Neural progenitor cell (in vitro differentiated cells): ENCODE measurements around the gene PRDM10. TPM values are rescaled to one million over a fixed set of nuclear protein-coding genes. Genes with fewer than 3 reads are reported as not detected.

ENCODE experiments used
- DNase-seq: peaks from one replicate; pipeline ENCODE4 v3.0.0-alpha.2; 2016; ENCODE audit warnings: low spot score
- H2AFZ ChIP-seq: fragments of 200-600 bp; sonication (generic); replicated peaks from 2 replicates; pipeline ENCODE4 v1.6.1; 2016; ENCODE audit warnings: antibody characterized with exemption
- H3F3A ChIP-seq: fragments of 200-600 bp; sonication (generic); 2 replicates; pipeline ENCODE4 v1.6.1; 2016; ENCODE audit warnings: antibody characterized with exemption, low read depth
- H3K27ac ChIP-seq: fragments of 200-600 bp; sonication (generic); 2 replicates; pipeline ENCODE4 v1.5.1; 2016; ENCODE audit warnings: mild to moderate bottlenecking
- H3K27me3 ChIP-seq: fragments of 200-600 bp; sonication (generic); 2 replicates; pipeline ENCODE4 v1.6.1; 2016; ENCODE audit warnings: mild to moderate bottlenecking, moderate library complexity
- H3K36me3 ChIP-seq: fragments of 200-600 bp; sonication (generic); 2 replicates; pipeline ENCODE4 v1.5.1; 2016
- H3K4me1 ChIP-seq: fragments of 200-600 bp; sonication (generic); 2 replicates; pipeline ENCODE4 v1.6.1; 2016; ENCODE audit warnings: mixed run types
- H3K4me2 ChIP-seq: fragments of 200-600 bp; sonication (generic); 2 replicates; pipeline ENCODE4 v1.6.1; 2016
- H3K4me3 ChIP-seq: fragments of 200-600 bp; sonication (generic); 2 replicates; pipeline ENCODE4 v1.5.1; 2016
- H3K79me2 ChIP-seq: fragments of 200-600 bp; sonication (generic); 2 replicates; pipeline ENCODE4 v1.6.1; 2016; ENCODE audit warnings: low read depth
- H3K9ac ChIP-seq: fragments of 200-600 bp; sonication (generic); 2 replicates; pipeline ENCODE4 v1.6.1; 2016
- H3K9me3 ChIP-seq: fragments of 200-600 bp; sonication (generic); 2 replicates; pipeline ENCODE4 v1.5.1; 2016; ENCODE audit warnings: low read depth
- H4K20me1 ChIP-seq: fragments of 200-600 bp; sonication (generic); 2 replicates; pipeline ENCODE4 v1.6.1; 2016; ENCODE audit warnings: low read depth
- H3K27ac Mint-ChIP-seq: 3 replicates; pipeline ENCODE4 v1.8.0; 2021; ENCODE audit warnings: mixed read lengths
- H3K27me3 Mint-ChIP-seq: 2 replicates; pipeline ENCODE4 v1.8.0; 2022; ENCODE audit warnings: low read depth, mild to moderate bottlenecking, inconsistent platforms, moderate library complexity, mixed read lengths; ENCODE audit not compliant: insufficient read depth
- H3K36me3 Mint-ChIP-seq: 3 replicates; pipeline ENCODE4 v1.8.0; 2021; ENCODE audit warnings: mixed read lengths
- H3K4me1 Mint-ChIP-seq: 3 replicates; pipeline ENCODE4 v1.8.0; 2021; ENCODE audit warnings: mixed read lengths
- H3K4me3 Mint-ChIP-seq: 3 replicates; pipeline ENCODE4 v1.8.0; 2021; ENCODE audit warnings: mild to moderate bottlenecking, moderate library complexity, mixed read lengths
- H3K9me3 Mint-ChIP-seq: 3 replicates; pipeline ENCODE4 v1.8.0; 2020; ENCODE audit warnings: mixed read lengths
- CTCF ChIP-seq: fragments of 200-600 bp; sonication (generic); IDR thresholded peaks from 2 replicates; pipeline ENCODE4 v1.5.1; 2017; ENCODE audit warnings: antibody characterized with exemption, mild to moderate bottlenecking
- EZH2 ChIP-seq: fragments of 200-600 bp; sonication (generic); IDR thresholded peaks from 2 replicates; pipeline ENCODE4 v1.6.1; 2017; ENCODE audit warnings: antibody characterized with exemption, mild to moderate bottlenecking, moderate library complexity
- EZH2phosphoT487 ChIP-seq: fragments of 200-600 bp; sonication (generic); IDR thresholded peaks from 2 replicates; pipeline ENCODE4 v1.6.1; 2017; ENCODE audit warnings: antibody characterized with exemption
- total RNA-seq: library from RNA; depleted of rRNA; stranded (reverse); fragments of >200 nt; gene quantifications from 2 replicates; pipeline ENCODE4 v1.2.3, GENCODE V29; 2015; ENCODE audit warnings: low replicate concordance

The PRDM10 gene
- total RNA-seq, 1 donor from 2014 or later: 16.3 TPM

- Histone ChIP-seq H2AFZ (peak overlapping the region; percentile 45), H3K79me2 (peaks cover 38% of the 10 kb centered on the region), H3K4me2 (peak overlapping the region; percentile 76), H3K36me3 (no peaks in the 10 kb centered on the region), H3K4me1 (peaks cover 6% of the 10 kb centered on the region), H3K9ac (peak overlapping the region; percentile 88), H3K4me3 (peak overlapping the region; percentile 90), H3K27me3 (no peaks in the 10 kb centered on the region), H3F3A (peaks cover 32% of the 10 kb centered on the region), H4K20me1 (no peaks in the 10 kb centered on the region), H3K27ac (peak overlapping the region; percentile 99), H3K9me3 (no peaks in the 10 kb centered on the region)
- H3K9me3 Mint-ChIP-seq: peaks cover 6% of the 10 kb centered on the region
- H3K27ac Mint-ChIP-seq: peak overlapping the region; percentile 100
- H3K27me3 Mint-ChIP-seq: peaks cover 9% of the 10 kb centered on the region
- DNase-seq: peak; percentile 96
- TF ChIP-seq EZH2: peak; percentile 45
- no peak for TF ChIP-seq EZH2phosphoT487
- H3K36me3 Mint-ChIP-seq: peaks cover 8% of the 10 kb centered on the region
- peaks cover 13% of the 10 kb centered on the region for H3K4me1 Mint-ChIP-seq
- peak overlapping the region; percentile 99 for H3K4me3 Mint-ChIP-seq
Observed at GRCh38 chr11:130002846-130003716, 446 bp upstream of the PRDM10 start.

- peak; percentile 92 for DNase-seq
- H3F3A ChIP-seq: peaks cover 32% of the 10 kb centered on the region
- H3K9ac ChIP-seq: peak overlapping the region; percentile 88
- no peaks in the 10 kb centered on the region for H3K27me3 ChIP-seq
- H3K27me3 Mint-ChIP-seq: peaks cover 6% of the 10 kb centered on the region
- peaks cover 13% of the 10 kb centered on the region for H3K9me3 Mint-ChIP-seq
- H2AFZ ChIP-seq: peak overlapping the region; percentile 45
- TF ChIP-seq EZH2phosphoT487 (no peak), CTCF (no peak), EZH2 (no peak)
- H4K20me1 ChIP-seq: no peaks in the 10 kb centered on the region
- no peaks in the 10 kb centered on the region for H3K36me3 ChIP-seq
- H3K4me3 ChIP-seq: peak overlapping the region; percentile 90
- H3K4me1 Mint-ChIP-seq: peaks cover 13% of the 10 kb centered on the region
- H3K4me3 Mint-ChIP-seq: peak overlapping the region; percentile 99
- H3K27ac Mint-ChIP-seq: peak overlapping the region; percentile 96
- H3K27ac ChIP-seq: peak overlapping the region; percentile 99
- peak overlapping the region; percentile 76 for H3K4me2 ChIP-seq
- H3K36me3 Mint-ChIP-seq: peaks cover 14% of the 10 kb centered on the region
- H3K9me3 ChIP-seq: no peaks in the 10 kb centered on the region
- peaks cover 52% of the 10 kb centered on the region for H3K79me2 ChIP-seq
- peaks cover 6% of the 10 kb centered on the region for H3K4me1 ChIP-seq
Observed at GRCh38 chr11:130001461-130002351, 929 bp downstream of the PRDM10 start.

GRCh38 chr11:130000552-130001176, 2.0 kb downstream of the PRDM10 start:
- H3K27me3 Mint-ChIP-seq: peaks cover 5% of the 10 kb centered on the region
- TF ChIP-seq CTCF: no peak
- no peak for TF ChIP-seq EZH2phosphoT487
- no peak for TF ChIP-seq EZH2
- H3K36me3 Mint-ChIP-seq: peaks cover 23% of the 10 kb centered on the region
- no peaks in the 10 kb centered on the region for H3K27me3 ChIP-seq
- H3K36me3 ChIP-seq: no peaks in the 10 kb centered on the region
- H3K9ac ChIP-seq: peak overlapping the region; percentile 88
- peaks cover 19% of the 10 kb centered on the region for H3K9me3 Mint-ChIP-seq
- H3K4me1 ChIP-seq: peaks cover 6% of the 10 kb centered on the region
- H3K27ac ChIP-seq: peak overlapping the region; percentile 99
- peaks cover 13% of the 10 kb centered on the region for H3K4me1 Mint-ChIP-seq
- H3K4me2 ChIP-seq: peak overlapping the region; percentile 76
- peak overlapping the region; percentile 90 for H3K4me3 ChIP-seq
- no peaks in the 10 kb centered on the region for H3K9me3 ChIP-seq
- peaks cover 32% of the 10 kb centered on the region for H3F3A ChIP-seq
- peak overlapping the region; percentile 99 for H3K4me3 Mint-ChIP-seq
- DNase-seq: no peak
- peaks cover 62% of the 10 kb centered on the region for H3K79me2 ChIP-seq
- no peaks in the 10 kb centered on the region for H4K20me1 ChIP-seq
- H3K27ac Mint-ChIP-seq: peak overlapping the region; percentile 96
- H2AFZ ChIP-seq: no peak overlapping the region
